GM19239 (cell line): Measurements from ENCODE around the gene KCNIP4.
"Not testable (repeated sequence)": the region's sequence is repeated elsewhere in the genome, so short reads cannot be mapped to it uniquely, and the experiment has no call there.

Experiments used
- DNase-seq: peaks from one replicate; pipeline ENCODE4 v3.0.0; 2011; ENCODE audit warnings: low spot score; ENCODE audit not compliant: insufficient read length
- FAIRE-seq: peaks from 2 replicates; lab custom pipeline; 2011; peaks lifted over from hg19 to GRCh38; lab: Jason Lieb, UNC

Gene KCNIP4

GRCh38 chr4:20760053-20760452 lies 1188.5 kb downstream of the KCNIP4 start:
- DNase-seq, result no peak

DNA sequence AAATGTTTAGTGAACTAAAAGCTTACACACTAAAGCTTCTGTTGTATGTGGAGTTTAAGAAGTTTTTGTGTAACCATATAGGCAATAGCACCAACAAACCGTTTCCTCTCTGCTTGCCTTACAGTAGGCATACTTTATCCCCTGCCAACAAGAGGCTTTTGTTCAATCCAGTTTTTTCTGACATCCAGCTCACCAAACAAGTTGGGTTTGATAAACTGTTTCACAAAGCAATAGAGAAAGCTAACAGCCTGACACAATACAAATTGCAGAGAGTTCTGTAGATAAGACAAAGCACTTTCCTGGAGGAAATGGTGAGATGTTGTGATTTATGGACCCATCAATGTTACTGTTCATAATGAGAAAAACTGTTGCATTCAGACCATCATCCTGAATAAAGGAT lies 1194.5 kb downstream of the KCNIP4 start:
- DNase-seq (no peak), FAIRE-seq (no peak)

More at GRCh38 chr4:20760053-20760452, 1188.5 kb downstream of the KCNIP4 start:
- no peak for FAIRE-seq

- FAIRE-seq (no peak), DNase-seq (no peak)
These were observed 1195.9 kb downstream of the KCNIP4 start for GRCh38 chr4:20752641-20753040.

DNA sequence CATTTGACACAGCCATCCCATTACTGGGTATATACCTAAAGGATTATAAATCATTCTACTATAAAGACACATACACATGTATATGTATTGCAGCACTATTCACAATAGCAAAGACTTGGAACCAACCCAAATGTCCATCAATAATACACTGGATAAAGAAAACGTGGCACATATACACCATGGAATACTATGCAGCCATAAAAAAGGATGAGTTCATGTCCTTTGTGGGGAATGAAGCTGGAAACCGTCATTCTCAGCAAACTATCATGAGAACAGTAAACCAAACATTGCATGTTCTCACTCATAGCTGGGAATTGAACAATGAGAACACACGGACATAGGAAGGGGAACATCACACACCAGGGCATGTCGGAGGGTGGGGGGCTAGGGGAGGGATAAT lies 1202.6 kb downstream of the KCNIP4 start:
- FAIRE-seq, DNase-seq: not testable (repeated sequence)

DNA sequence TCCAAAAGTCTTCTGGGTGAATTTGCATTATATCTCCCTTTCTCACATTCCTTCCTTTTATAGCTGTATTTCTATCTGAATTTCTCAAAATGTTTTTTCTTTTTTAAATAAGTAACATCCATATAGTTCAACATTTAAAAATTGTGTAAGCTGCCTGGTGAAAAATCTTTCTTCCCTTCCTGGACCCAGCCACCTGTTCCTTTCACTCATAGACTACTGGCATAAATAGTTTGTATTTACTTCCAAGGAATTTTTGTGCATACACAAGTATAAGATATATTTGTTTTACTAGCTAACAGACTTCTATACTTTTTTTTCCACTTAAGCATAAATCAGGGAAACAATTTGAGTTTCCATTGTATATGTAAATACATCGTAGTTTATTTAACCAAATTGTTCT lies 1212.6 kb downstream of the KCNIP4 start:
- no peak for DNase-seq
- FAIRE-seq, result no peak

- no peak for FAIRE-seq
- DNase-seq, result no peak
These were observed 1223.7 kb downstream of the KCNIP4 start for GRCh38 chr4:20724915-20725314.

GRCh38 chr4:20723463-20723862 lies 1225.1 kb downstream of the KCNIP4 start:
- FAIRE-seq (no peak), DNase-seq (no peak)

GRCh38 chr4:20723019-20723418 lies 1225.6 kb downstream of the KCNIP4 start:
- FAIRE-seq (no peak), DNase-seq (no peak)

DNA sequence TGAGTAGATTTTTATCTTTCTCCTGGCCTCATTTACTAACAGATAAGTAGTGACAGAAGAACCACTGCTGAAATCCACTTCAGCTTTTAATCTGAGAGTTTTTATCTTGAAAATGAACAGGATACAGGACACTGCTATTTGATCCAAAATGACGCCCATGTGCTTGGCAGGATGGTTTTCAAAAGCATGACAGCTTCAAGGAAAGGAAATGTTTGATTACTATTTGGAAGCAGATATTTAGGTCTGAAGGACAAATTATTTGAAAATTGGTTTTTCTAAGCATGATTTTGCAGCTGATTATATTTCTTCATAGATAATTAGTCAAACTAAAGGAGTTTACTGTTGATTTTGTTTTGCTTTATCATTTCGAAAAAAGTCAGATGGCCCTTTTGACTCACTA lies 1237.2 kb downstream of the KCNIP4 start:
- FAIRE-seq, result no peak
- DNase-seq, result no peak

DNA sequence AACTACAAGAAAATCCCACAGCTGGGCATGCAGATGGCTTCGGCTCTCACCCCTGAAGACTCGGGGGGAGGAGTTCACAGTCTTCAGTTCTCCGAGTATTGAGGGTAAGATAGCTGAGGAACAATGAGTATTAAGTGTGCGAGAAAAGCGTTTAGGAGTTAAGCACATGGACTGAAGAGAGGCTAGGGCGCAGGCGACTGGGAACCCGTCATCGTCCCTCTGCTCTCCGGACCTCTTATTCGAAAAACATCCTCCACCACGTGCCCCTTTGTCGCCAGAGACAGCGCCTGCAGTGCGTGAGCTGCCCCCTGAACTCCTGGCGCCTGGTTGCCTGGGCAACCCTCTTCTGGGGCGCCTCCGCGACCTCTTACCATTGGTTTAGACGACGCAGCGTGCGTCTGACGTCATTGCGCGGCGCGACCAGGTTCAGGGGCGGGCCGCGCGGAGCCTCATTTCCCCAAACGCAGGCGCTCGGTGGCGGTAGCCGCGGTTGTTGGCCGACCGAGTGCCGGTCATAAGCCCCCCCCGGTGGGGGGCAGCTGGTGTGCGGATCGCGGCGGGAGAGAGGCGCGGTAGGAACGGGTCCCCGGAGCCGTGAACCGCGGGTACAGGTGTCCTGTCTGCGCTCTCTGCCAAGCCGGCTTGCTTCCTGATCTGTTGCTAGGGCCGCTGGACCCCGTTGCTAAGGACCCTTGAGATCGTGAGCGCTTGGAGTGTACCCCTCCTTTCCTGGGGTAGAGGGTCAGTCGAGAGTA lies 1248.4 kb downstream of the KCNIP4 start, which contains the start of gene PACRGL:
PACRGL (plus strand) TSS at position 452 of the 755 bp plus-strand sequence. CDS start 4,024 bp downstream, outside the sequence.
- peak; percentile 91 for FAIRE-seq
- peak; percentile 69 for DNase-seq

- FAIRE-seq (no peak), DNase-seq (no peak)
These were observed 1249.8 kb downstream of the KCNIP4 start for GRCh38 chr4:20698820-20699219.

GRCh38 chr4:20698382-20698781 lies 1250.2 kb downstream of the KCNIP4 start:
- DNase-seq, result no peak

DNA sequence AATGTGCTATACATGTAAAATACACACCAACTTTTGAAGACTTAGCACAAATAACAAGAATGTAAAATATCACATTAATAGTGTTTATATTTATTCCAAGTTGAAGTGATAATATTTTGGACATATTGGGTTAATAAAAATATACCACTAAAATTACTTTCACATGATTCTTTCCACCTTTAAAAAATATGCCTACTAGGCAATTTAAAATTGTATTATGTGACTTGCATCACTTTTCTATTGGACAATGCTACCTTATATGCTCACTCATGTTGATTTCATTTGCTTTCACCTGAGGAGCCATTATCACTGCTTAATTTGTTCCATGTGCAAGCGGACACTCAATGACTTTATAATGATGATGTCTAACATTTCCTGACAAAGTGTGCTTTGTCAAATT lies 1251.8 kb downstream of the KCNIP4 start:
- FAIRE-seq (no peak), DNase-seq (no peak)

More at GRCh38 chr4:20698382-20698781, 1250.2 kb downstream of the KCNIP4 start:
- no peak for FAIRE-seq

DNA sequence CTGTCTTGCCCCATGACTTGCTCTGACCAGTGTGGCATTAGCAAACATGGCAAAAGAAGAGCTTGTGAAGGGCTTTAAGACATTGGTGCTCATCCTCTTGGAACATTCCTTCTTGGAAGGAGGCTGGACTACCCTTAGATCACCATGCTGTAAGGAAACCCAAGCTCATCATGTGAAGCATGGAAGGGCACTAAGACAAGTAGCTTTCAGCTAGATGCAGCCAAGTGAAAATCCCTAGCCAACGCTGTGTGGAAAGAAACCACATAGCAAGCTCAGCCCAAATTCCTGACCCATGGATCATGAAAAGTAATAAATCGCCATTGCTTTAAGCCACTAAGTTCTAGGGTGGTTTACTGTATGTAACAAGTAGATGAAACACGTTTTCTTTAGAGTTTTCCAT lies 1260.7 kb downstream of the KCNIP4 start:
- DNase-seq (no peak), FAIRE-seq (no peak)

DNA sequence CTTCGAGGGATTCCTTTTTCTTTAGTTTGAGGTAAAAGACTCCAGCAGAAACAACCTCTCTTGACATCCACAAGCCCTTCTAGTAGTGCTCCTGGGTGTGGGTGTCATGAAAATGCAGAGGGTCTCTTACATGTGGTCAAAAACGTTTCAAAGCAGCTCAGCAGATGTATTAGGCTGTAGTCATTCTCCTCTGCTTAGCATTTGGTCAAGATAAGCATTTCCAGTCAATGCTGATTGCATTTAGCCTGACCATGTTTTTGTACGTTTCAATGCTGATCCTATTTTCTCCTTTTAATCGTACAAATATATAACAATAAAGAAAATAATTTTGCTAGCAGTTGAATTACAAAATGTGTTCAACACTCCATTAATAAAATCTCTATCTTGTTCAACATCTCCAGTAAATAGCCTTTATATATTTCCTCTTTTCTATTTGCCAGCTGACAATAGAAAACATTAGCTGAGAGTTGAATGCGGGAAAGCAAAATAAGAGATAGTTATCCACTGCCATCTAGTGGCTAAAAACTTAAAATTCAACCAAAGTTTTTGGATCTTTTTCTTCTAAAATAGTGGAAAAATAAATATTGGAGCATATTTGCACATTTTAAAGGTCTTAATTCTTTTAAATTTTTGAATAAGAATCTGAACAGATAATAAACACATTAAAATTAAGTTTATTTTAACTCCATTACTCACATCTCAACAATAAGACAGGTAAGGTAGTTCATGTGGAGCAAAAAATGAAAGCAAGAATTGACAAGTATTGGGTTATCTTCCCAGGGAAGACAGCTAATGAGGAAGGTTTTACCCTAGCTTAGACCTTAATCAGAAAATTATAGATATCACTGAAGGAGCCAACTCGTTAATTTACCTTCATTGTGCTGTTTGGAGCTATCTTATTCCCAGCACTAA lies 1263.5 kb downstream of the KCNIP4 start:
- DNase-seq (peak; percentile 2), FAIRE-seq (no peak)

DNA sequence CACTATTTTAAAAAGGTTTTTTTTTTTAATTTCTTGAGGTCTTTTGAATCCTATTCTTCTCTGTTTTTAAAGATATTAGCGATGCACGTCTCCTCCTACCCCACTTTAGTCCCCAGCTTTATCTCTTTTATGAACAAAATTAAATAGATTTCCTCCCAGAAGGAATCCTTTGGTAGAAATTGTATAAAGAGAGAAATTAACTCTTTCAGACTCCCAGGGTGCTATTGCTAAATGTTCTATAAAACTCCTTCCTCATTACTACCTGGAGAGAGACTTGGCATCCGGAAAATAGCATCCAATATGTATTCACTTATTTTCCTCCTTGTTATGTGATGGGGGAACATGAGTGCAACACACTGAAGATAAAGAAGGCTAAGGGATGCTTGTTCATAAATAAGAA lies 1264.8 kb downstream of the KCNIP4 start:
- FAIRE-seq (no peak), DNase-seq (no peak)

DNA sequence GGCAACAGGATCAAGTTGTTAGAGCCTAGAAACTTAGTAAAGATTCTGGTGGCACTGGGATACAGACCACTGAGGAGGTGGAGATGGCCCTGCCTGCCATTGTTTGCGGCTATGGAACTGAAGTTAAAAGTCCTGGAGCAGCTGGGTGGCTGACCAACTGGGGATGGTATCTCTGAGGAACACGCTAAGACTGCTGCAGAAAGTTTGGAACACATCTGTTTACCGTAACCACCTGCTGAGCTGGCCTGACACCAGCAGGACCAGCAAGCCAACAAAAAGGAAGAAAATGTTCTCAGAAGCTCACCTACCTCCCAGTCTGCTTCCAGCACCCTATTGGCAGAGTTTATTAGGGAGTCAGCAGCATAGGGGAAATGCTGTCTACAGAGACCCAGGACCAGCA lies 1265.7 kb downstream of the KCNIP4 start:
- FAIRE-seq, result no peak
- no peak for DNase-seq

- FAIRE-seq (no peak), DNase-seq (no peak)
These were observed 1267.3 kb downstream of the KCNIP4 start for GRCh38 chr4:20681271-20681670.

DNA sequence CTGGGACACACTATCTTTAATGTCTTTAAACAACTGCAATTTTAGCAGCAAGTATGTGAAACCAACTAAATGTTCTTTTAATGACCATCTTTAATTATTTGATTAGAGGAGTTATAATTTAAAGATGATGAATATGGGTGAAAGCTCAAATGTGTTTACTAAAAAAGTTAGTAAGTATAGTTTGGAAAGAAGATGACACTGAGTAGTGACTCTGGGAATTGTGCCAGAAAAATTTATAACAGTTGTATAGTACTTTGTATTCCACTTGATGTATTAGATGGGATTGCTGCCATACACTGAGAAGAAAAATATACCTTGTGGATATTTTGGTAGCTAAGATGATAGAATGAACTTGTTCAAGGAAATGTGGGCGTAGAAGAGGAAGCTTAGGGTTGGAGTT lies 1267.8 kb downstream of the KCNIP4 start:
- FAIRE-seq, result no peak
- no peak for DNase-seq

- FAIRE-seq (no peak), DNase-seq (no peak)
These were observed 1268.6 kb downstream of the KCNIP4 start for GRCh38 chr4:20679951-20680350.
